Chondrocyte (in vitro differentiated cells): ENCODE measurements around the gene AFF3. TPM values are rescaled to one million over a fixed set of nuclear protein-coding genes. Genes with fewer than 3 reads are reported as not detected.

ENCODE experiments used
- DNase-seq: peaks from one replicate; pipeline ENCODE4 v3.0.0; 2021; ENCODE audit warnings: mixed read lengths, low spot score
- H3K27ac Mint-ChIP-seq: one replicate; pipeline ENCODE4 v1.8.0; 2021; ENCODE audit warnings: mild to moderate bottlenecking, moderate library complexity, mixed read lengths; ENCODE audit not compliant: unreplicated experiment
- H3K27me3 Mint-ChIP-seq: 2 replicates; pipeline ENCODE4 v1.8.0; 2021; ENCODE audit warnings: low read depth, mixed read lengths
- H3K36me3 Mint-ChIP-seq: 2 replicates; pipeline ENCODE4 v1.8.0; 2021; ENCODE audit warnings: low read depth, mixed read lengths
- H3K4me1 Mint-ChIP-seq: 2 replicates; pipeline ENCODE4 v1.8.0; 2021; ENCODE audit warnings: low read depth, mild to moderate bottlenecking, mixed read lengths
- H3K4me3 Mint-ChIP-seq: one replicate; pipeline ENCODE4 v1.8.0; 2021; ENCODE audit warnings: mild to moderate bottlenecking, moderate library complexity, mixed read lengths; ENCODE audit not compliant: unreplicated experiment
- H3K9me3 Mint-ChIP-seq: 2 replicates; pipeline ENCODE4 v1.8.0; 2021; ENCODE audit warnings: low read depth, mixed read lengths
- CTCF ChIP-seq: fragments of 200-600 bp; sonication (generic); IDR thresholded peaks from 2 replicates; pipeline ENCODE4 v1.5.0; 2021; ENCODE audit warnings: antibody characterized with exemption, mild to moderate bottlenecking, moderate library complexity
- total RNA-seq: library from RNA; stranded (reverse); gene quantifications from 3 replicates; pipeline ENCODE4 v1.2.1, GENCODE V29; 2021

The AFF3 gene
- total RNA-seq, 1 donor from 2014 or later: 127 TPM

GRCh38 chr2:99695944-99696253, 446.5 kb downstream of the AFF3 start:
- TF ChIP-seq CTCF: no peak
- DNase-seq: no peak
- H3K4me3 Mint-ChIP-seq: no peak overlapping the region
- peak overlapping the region; percentile 32 for H3K27ac Mint-ChIP-seq
- peaks cover 80% of the 10 kb centered on the region for H3K4me1 Mint-ChIP-seq
- no peaks in the 10 kb centered on the region for H3K27me3 Mint-ChIP-seq
- H3K36me3 Mint-ChIP-seq: peaks cover 8% of the 10 kb centered on the region
- no peaks in the 10 kb centered on the region for H3K9me3 Mint-ChIP-seq

- TF ChIP-seq CTCF: no peak
- peak overlapping the region; percentile 82 for H3K27ac Mint-ChIP-seq
- DNase-seq: no peak
- no peak overlapping the region for H3K4me3 Mint-ChIP-seq
- H3K4me1 Mint-ChIP-seq: peaks cover 75% of the 10 kb centered on the region
- no peaks in the 10 kb centered on the region for H3K27me3 Mint-ChIP-seq
- peaks cover 6% of the 10 kb centered on the region for H3K36me3 Mint-ChIP-seq
- H3K9me3 Mint-ChIP-seq: no peaks in the 10 kb centered on the region
These were observed 447.1 kb downstream of the AFF3 start for GRCh38 chr2:99695130-99695943.

DNA sequence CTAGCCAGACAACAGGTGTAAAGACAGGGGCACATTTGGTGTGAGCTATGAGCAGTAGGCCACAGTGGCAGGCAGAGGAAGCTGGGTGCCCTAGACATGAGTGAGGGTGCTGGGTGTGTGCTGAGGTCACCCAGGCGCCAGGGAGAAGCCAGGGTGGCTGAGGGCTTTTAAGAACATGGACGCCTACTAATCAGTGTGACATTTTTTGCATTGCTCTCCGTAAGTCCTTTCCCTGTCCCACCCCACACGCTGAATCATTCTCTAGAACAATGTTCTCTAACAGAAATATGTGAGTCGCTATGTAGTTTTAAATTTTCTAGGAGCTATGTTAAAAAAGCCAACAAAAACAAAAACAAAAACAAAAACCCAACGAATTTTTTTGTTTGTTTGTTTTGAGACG, 448.1 kb downstream of the AFF3 start:
- H3K27ac Mint-ChIP-seq: no peak overlapping the region
- H3K27me3 Mint-ChIP-seq: no peaks in the 10 kb centered on the region
- no peak for TF ChIP-seq CTCF
- no peak overlapping the region for H3K4me3 Mint-ChIP-seq
- peaks cover 4% of the 10 kb centered on the region for H3K36me3 Mint-ChIP-seq
- peaks cover 72% of the 10 kb centered on the region for H3K4me1 Mint-ChIP-seq
- H3K9me3 Mint-ChIP-seq: no peaks in the 10 kb centered on the region
- no peak for DNase-seq

DNA sequence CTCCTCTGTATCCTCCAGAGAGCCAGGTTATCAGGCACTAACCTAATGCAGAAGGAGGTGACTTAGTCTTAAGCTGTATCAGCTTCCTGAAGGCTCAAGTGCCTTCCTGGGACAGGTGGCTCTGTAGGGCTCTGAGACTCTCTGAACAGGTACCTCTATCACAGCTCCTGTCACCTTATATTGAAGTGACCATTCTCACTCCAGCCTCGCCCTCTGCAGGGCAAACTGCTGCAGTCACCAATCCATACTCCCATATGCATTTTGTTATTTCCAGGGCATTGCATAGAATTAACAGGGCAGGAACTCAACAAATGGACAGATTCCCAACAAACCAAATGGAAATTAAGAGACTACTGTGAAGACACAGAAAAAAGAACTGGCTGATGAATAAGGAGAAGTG, 449.6 kb downstream of the AFF3 start:
- H3K27ac Mint-ChIP-seq: no peak overlapping the region
- TF ChIP-seq CTCF: peak; percentile 30
- H3K9me3 Mint-ChIP-seq: no peaks in the 10 kb centered on the region
- no peak for DNase-seq
- H3K36me3 Mint-ChIP-seq: peaks cover 4% of the 10 kb centered on the region
- peaks cover 64% of the 10 kb centered on the region for H3K4me1 Mint-ChIP-seq
- no peak overlapping the region for H3K4me3 Mint-ChIP-seq
- no peaks in the 10 kb centered on the region for H3K27me3 Mint-ChIP-seq

GRCh38 chr2:99691926-99692325, 450.5 kb downstream of the AFF3 start:
- no peak for TF ChIP-seq CTCF

More at GRCh38 chr2:99691926-99692325, 450.5 kb downstream of the AFF3 start:
- DNase-seq: no peak
- H3K9me3 Mint-ChIP-seq: no peaks in the 10 kb centered on the region
- H3K27me3 Mint-ChIP-seq: no peaks in the 10 kb centered on the region
- H3K36me3 Mint-ChIP-seq: peaks cover 5% of the 10 kb centered on the region
- H3K4me1 Mint-ChIP-seq: peaks cover 55% of the 10 kb centered on the region
- H3K4me3 Mint-ChIP-seq: no peak overlapping the region
- peak overlapping the region; percentile 4 for H3K27ac Mint-ChIP-seq
